ENCODE data around the gene LAMP2. TPM values are rescaled to one million over a fixed set of nuclear protein-coding genes. Genes with fewer than 3 reads are reported as not detected.
A peak's percentile ranks its signal among the peaks of the same experiment; 100 is the strongest.
"Not testable (repeated sequence)": the region's sequence is repeated elsewhere in the genome, so short reads cannot be mapped to it uniquely, and the experiment has no call there.

Gene LAMP2
- total and polyA plus RNA-seq, 5 donors from 2014 or later, result 27.1 to 128 (median 106) TPM

DNA sequence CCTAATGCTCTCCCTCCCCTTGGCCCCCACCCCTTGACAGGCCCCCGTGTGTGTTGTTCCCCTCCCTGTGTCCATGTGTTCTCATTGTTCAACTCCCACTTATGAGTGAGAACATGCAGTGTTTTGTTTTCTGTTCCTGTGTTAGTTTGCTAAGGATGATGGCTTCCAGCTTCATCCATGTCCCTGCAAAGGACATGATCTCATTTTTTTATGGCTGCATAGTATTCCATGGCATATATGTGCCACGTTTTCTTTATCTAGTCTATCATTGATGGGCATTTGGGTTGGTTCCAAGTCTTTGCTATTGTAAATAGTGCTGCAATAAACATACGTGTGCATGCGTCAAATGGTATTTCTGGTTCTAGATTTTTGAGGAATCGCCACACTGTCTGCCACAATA lies 561 bp upstream of the LAMP2 start:
- Mint-ChIP-seq H3K27ac (peak overlapping the region in 1 of 3 donors; percentile 91), H3K4me3 (peak overlapping the region in 3 of 4 donors; percentile 71 to 96 (median 93)), H3K4me1 (peaks cover 0 to 36% (median 21%) of the 10 kb centered on the region in 4 donors)
- H3K36me3 ChIP-seq (ENCODE audit: control insufficient read depth, insufficient read depth, low read length); ATAC-seq (ENCODE audit: low read depth in 2 of 2); H3K4me1 ChIP-seq (ENCODE audit: control insufficient read depth, insufficient read depth, low read length, poor library complexity, severe bottlenecking); H3K4me3 ChIP-seq (ENCODE audit: low read depth, low read length); DNase-seq; H3K9me3 Mint-ChIP-seq; H3K36me3 Mint-ChIP-seq; H3K9me3 ChIP-seq (ENCODE audit: control insufficient read depth in 2 of 2, low read length in 2 of 2); H3K27me3 ChIP-seq (ENCODE audit: control insufficient read depth, insufficient read depth, low read length); H3K27me3 Mint-ChIP-seq; H3K27ac ChIP-seq (ENCODE audit: insufficient read depth, low read length, poor library complexity, severe bottlenecking): not testable (repeated sequence)

GRCh38 chrX:120468479-120468824 lies 644 bp downstream of the LAMP2 start:
- Mint-ChIP-seq H3K27me3 (no peaks in the 10 kb centered on the region), H3K4me3 (peak overlapping the region; percentile 93 to 96 (median 96)), H3K27ac (peak overlapping the region; percentile 91 to 95 (median 95)), H3K36me3 (no peaks in the 10 kb centered on the region), H3K4me1 (peaks cover 0 to 43% (median 26%) of the 10 kb centered on the region in 4 donors), H3K9me3 (peaks cover 0 to 2% (median 0%) of the 10 kb centered on the region in 7 donors)
- Histone ChIP-seq H3K36me3 (ENCODE audit: control insufficient read depth, insufficient read depth, low read length) (no peaks in the 10 kb centered on the region), H3K27ac (ENCODE audit: insufficient read depth, low read length, poor library complexity, severe bottlenecking) (peak overlapping the region; percentile 76), H3K4me3 (ENCODE audit: low read depth, low read length) (peak overlapping the region; percentile 84), H3K9me3 (ENCODE audit: control insufficient read depth in 2 of 2, low read length in 2 of 2) (no peaks in the 10 kb centered on the region), H3K4me1 (ENCODE audit: control insufficient read depth, insufficient read depth, low read length, poor library complexity, severe bottlenecking) (peaks cover 7% of the 10 kb centered on the region), H3K27me3 (ENCODE audit: control insufficient read depth, insufficient read depth, low read length) (no peaks in the 10 kb centered on the region)
- no peak for DNase-seq
- no peak for ATAC-seq (ENCODE audit: low read depth in 2 of 2)

DNA sequence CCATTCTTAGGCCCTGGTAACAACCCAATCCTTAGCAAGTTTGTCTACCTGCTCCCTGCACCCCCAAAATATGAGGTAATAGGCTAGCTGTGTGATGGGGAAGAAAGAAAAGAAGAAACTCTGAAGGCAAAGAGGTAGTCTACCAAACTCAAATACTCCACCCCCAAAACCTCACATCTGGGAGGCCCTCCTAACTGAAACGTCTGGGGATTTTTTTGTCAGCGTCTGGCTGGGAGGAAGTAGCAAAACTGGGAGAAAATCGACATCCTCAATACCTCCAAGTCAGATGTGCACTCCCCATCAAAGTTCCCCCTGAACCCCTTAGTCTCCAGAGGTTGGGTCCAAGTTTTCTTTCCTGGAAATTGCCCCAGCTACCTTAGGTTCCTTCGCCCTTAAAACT lies 1.0 kb downstream of the LAMP2 start:
- H3K27me3 Mint-ChIP-seq, result no peaks in the 10 kb centered on the region
- ATAC-seq (ENCODE audit: low read depth in 2 of 2) (no peak), DNase-seq (no peak)
- Histone ChIP-seq H3K4me1 (ENCODE audit: control insufficient read depth, insufficient read depth, low read length, poor library complexity, severe bottlenecking) (peaks cover 7% of the 10 kb centered on the region), H3K36me3 (ENCODE audit: control insufficient read depth, insufficient read depth, low read length) (no peaks in the 10 kb centered on the region), H3K27me3 (ENCODE audit: control insufficient read depth, insufficient read depth, low read length) (no peaks in the 10 kb centered on the region), H3K4me3 (ENCODE audit: low read depth, low read length) (peak overlapping the region; percentile 84), H3K27ac (ENCODE audit: insufficient read depth, low read length, poor library complexity, severe bottlenecking) (no peak overlapping the region), H3K9me3 (ENCODE audit: control insufficient read depth in 2 of 2, low read length in 2 of 2) (no peaks in the 10 kb centered on the region)
- H3K36me3 Mint-ChIP-seq, result no peaks in the 10 kb centered on the region
- H3K4me3 Mint-ChIP-seq, result peak overlapping the region; percentile 93 to 96 (median 96)
- H3K27ac Mint-ChIP-seq, result peak overlapping the region; percentile 43 to 95 (median 91)
- peaks cover 0 to 2% (median 0%) of the 10 kb centered on the region in 7 donors for H3K9me3 Mint-ChIP-seq
- H3K4me1 Mint-ChIP-seq, result peaks cover 0 to 46% (median 27%) of the 10 kb centered on the region in 4 donors

GRCh38 chrX:120464411-120464810 lies 4.7 kb downstream of the LAMP2 start:
- DNase-seq (no peak), ATAC-seq (ENCODE audit: low read depth in 2 of 2) (no peak)
- Histone ChIP-seq H3K4me3 (ENCODE audit: low read depth, low read length) (no peak overlapping the region), H3K4me1 (ENCODE audit: control insufficient read depth, insufficient read depth, low read length, poor library complexity, severe bottlenecking) (peaks cover 9% of the 10 kb centered on the region), H3K36me3 (ENCODE audit: control insufficient read depth, insufficient read depth, low read length) (no peaks in the 10 kb centered on the region), H3K9me3 (ENCODE audit: control insufficient read depth in 2 of 2, low read length in 2 of 2) (no peaks in the 10 kb centered on the region), H3K27me3 (ENCODE audit: control insufficient read depth, insufficient read depth, low read length) (no peaks in the 10 kb centered on the region), H3K27ac (ENCODE audit: insufficient read depth, low read length, poor library complexity, severe bottlenecking) (no peak overlapping the region)
- no peaks in the 10 kb centered on the region for H3K36me3 Mint-ChIP-seq
- H3K27me3 Mint-ChIP-seq, result no peaks in the 10 kb centered on the region
- H3K27ac Mint-ChIP-seq, result no peak overlapping the region
- H3K9me3 Mint-ChIP-seq, result peaks cover 0 to 2% (median 0%) of the 10 kb centered on the region in 7 donors
- H3K4me1 Mint-ChIP-seq, result peaks cover 0 to 72% (median 38%) of the 10 kb centered on the region in 4 donors
- H3K4me3 Mint-ChIP-seq, result peak overlapping the region in 1 of 4 donors; percentile 48

DNA sequence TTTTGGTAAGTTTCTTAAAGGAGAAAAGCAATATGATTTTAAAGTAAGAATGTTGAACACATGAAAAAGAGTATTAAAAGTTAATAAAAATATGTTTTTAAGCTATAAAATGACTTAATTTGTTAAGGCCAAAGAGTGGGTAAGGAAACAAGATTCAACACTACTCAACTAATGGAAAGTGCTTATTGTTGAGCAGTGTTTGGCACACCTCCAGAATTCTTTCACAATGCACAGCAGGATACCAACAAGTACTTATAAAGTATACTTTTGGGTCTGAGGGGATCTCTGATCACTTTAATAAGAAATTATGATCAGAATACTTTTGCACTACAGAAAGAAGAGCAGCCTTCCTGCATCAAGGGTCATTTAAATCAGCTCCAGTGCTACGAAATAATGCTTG lies 5.9 kb downstream of the LAMP2 start:
- Mint-ChIP-seq H3K9me3 (no peaks in the 10 kb centered on the region), H3K4me1 (peaks cover 0 to 78% (median 41%) of the 10 kb centered on the region in 4 donors), H3K27me3 (no peaks in the 10 kb centered on the region), H3K4me3 (no peak overlapping the region), H3K36me3 (no peaks in the 10 kb centered on the region), H3K27ac (no peak overlapping the region)
- no peak overlapping the region for H3K27ac ChIP-seq (ENCODE audit: insufficient read depth, low read length, poor library complexity, severe bottlenecking)
- no peaks in the 10 kb centered on the region for H3K27me3 ChIP-seq (ENCODE audit: control insufficient read depth, insufficient read depth, low read length)
- no peaks in the 10 kb centered on the region for H3K9me3 ChIP-seq (ENCODE audit: control insufficient read depth in 2 of 2, low read length in 2 of 2)
- ATAC-seq (ENCODE audit: low read depth in 2 of 2) (no peak), DNase-seq (no peak)
- H3K36me3 ChIP-seq (ENCODE audit: control insufficient read depth, insufficient read depth, low read length), result no peaks in the 10 kb centered on the region
- H3K4me3 ChIP-seq (ENCODE audit: low read depth, low read length), result no peak overlapping the region
- H3K4me1 ChIP-seq (ENCODE audit: control insufficient read depth, insufficient read depth, low read length, poor library complexity, severe bottlenecking), result peaks cover 18% of the 10 kb centered on the region

DNA sequence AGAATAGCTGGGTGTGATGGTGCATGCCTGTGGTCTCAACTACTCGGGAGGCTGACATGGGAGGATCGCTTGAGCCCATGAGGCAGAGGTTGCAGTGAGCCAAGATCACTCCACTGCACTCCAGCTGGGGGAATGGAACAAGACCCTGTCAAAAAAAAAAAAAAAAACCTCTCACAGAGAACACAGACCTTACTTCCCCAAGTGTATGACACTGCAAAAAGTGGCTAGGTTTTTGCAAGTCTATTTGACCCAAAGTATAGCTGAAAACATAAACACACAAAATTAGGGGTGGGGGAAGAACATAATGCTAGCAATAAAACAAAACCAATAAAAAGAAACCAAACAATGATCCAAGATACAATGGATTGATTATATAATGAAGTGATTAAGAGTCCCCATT lies 6.7 kb downstream of the LAMP2 start:
- H3K27ac Mint-ChIP-seq, result peak overlapping the region in 1 of 3 donors; percentile 66
- no peaks in the 10 kb centered on the region for H3K9me3 Mint-ChIP-seq
- Histone ChIP-seq H3K27me3 (ENCODE audit: control insufficient read depth, insufficient read depth, low read length) (no peaks in the 10 kb centered on the region), H3K4me1 (ENCODE audit: control insufficient read depth, insufficient read depth, low read length, poor library complexity, severe bottlenecking) (peaks cover 22% of the 10 kb centered on the region), H3K4me3 (ENCODE audit: low read depth, low read length) (no peak overlapping the region), H3K9me3 (ENCODE audit: control insufficient read depth in 2 of 2, low read length in 2 of 2) (no peaks in the 10 kb centered on the region), H3K36me3 (ENCODE audit: control insufficient read depth, insufficient read depth, low read length) (no peaks in the 10 kb centered on the region), H3K27ac (ENCODE audit: insufficient read depth, low read length, poor library complexity, severe bottlenecking) (no peak overlapping the region)
- H3K27me3 Mint-ChIP-seq, result no peaks in the 10 kb centered on the region
- ATAC-seq (ENCODE audit: low read depth in 2 of 2), result no peak
- no peak for DNase-seq
- H3K4me3 Mint-ChIP-seq, result peak overlapping the region in 1 of 4 donors; percentile 16
- H3K4me1 Mint-ChIP-seq, result peaks cover 0 to 79% (median 46%) of the 10 kb centered on the region in 4 donors
- no peaks in the 10 kb centered on the region for H3K36me3 Mint-ChIP-seq

DNA sequence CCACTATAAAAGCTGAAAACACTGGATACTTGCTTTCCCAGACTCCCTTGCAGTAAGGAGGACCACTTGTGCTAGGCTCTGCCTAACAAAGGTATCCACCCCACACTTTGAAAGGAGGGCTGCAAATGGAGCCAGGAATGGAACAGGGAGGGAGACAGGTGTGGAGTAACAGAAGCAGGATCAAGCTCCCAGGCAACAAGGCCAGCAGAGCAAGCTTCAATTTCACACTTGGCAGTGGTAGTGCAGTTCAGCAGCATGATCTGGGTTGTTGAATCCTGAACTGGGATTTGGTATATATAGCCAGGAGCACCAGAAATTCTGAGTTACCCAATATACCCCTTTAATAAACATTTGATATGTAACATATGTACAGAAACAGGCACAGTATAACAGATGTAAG lies 9.8 kb downstream of the LAMP2 start:
- Mint-ChIP-seq H3K9me3 (no peaks in the 10 kb centered on the region), H3K36me3 (no peaks in the 10 kb centered on the region), H3K27me3 (no peaks in the 10 kb centered on the region), H3K4me3 (peak overlapping the region in 1 of 4 donors; percentile 71), H3K4me1 (peaks cover 0 to 71% (median 37%) of the 10 kb centered on the region in 4 donors), H3K27ac (peak overlapping the region in 2 of 3 donors; percentile 66 to 78)
- H3K4me1 ChIP-seq (ENCODE audit: control insufficient read depth, insufficient read depth, low read length, poor library complexity, severe bottlenecking), result peaks cover 26% of the 10 kb centered on the region
- DNase-seq (no peak), ATAC-seq (ENCODE audit: low read depth in 2 of 2) (no peak)
- no peak overlapping the region for H3K27ac ChIP-seq (ENCODE audit: insufficient read depth, low read length, poor library complexity, severe bottlenecking)
- H3K36me3 ChIP-seq (ENCODE audit: control insufficient read depth, insufficient read depth, low read length), result peaks cover 10% of the 10 kb centered on the region
- no peaks in the 10 kb centered on the region for H3K9me3 ChIP-seq (ENCODE audit: control insufficient read depth in 2 of 2, low read length in 2 of 2)
- no peak overlapping the region for H3K4me3 ChIP-seq (ENCODE audit: low read depth, low read length)
- H3K27me3 ChIP-seq (ENCODE audit: control insufficient read depth, insufficient read depth, low read length), result no peaks in the 10 kb centered on the region

DNA sequence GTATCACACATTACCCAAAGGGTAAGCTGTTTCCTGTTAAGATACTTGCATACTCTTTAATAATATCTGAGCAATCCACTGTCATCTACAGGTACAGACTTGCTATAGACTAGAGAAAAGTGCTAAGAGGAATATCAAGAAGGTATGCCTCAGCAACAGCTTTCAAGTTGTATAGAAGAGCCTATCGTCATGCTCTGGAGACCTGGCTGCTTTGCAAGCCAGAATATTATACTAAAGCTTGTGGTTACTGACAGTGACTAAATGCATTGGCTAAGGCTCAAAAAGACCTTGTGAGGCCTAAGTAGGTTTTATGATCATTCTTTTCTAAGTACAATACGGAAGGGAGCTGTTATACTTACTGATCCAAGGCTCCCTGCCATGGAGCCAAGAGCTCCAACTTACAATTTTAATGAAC lies 11.3 kb downstream of the LAMP2 start:
- Histone ChIP-seq H3K36me3 (ENCODE audit: control insufficient read depth, insufficient read depth, low read length) (peaks cover 12% of the 10 kb centered on the region), H3K9me3 (ENCODE audit: control insufficient read depth in 2 of 2, low read length in 2 of 2) (no peaks in the 10 kb centered on the region), H3K4me1 (ENCODE audit: control insufficient read depth, insufficient read depth, low read length, poor library complexity, severe bottlenecking) (peaks cover 26% of the 10 kb centered on the region), H3K27ac (ENCODE audit: insufficient read depth, low read length, poor library complexity, severe bottlenecking) (peak overlapping the region; percentile 19), H3K27me3 (ENCODE audit: control insufficient read depth, insufficient read depth, low read length) (no peaks in the 10 kb centered on the region), H3K4me3 (ENCODE audit: low read depth, low read length) (peak overlapping the region; percentile 71)
- H3K4me3 Mint-ChIP-seq, result peak overlapping the region in 3 of 4 donors; percentile 44 to 74 (median 48)
- no peaks in the 10 kb centered on the region for H3K9me3 Mint-ChIP-seq
- H3K27ac Mint-ChIP-seq, result peak overlapping the region in 2 of 3 donors; percentile 26 to 48
- no peaks in the 10 kb centered on the region for H3K27me3 Mint-ChIP-seq
- H3K36me3 Mint-ChIP-seq, result no peaks in the 10 kb centered on the region
- ATAC-seq (ENCODE audit: low read depth in 2 of 2) (peak; percentile 58 to 60), DNase-seq (peak in 1 of 3 donors; percentile 26)
- H3K4me1 Mint-ChIP-seq, result peaks cover 0 to 69% (median 38%) of the 10 kb centered on the region in 4 donors
